ENCODE results near the gene EHD2. TPM values are rescaled to one million over a fixed set of nuclear protein-coding genes. Genes with fewer than 3 reads are reported as not detected.

EHD2 gene
- polyA plus RNA-seq, 1 donor (not counting 4 experiments of a cell fraction or from before 2014, with no cell fraction given): 23.7 TPM

- Histone ChIP-seq H3K9me1 (ENCODE audit: control insufficient read depth, extremely low read depth, insufficient read depth, low read length) (no peaks in the 10 kb centered on the region), H3K79me2 (ENCODE audit: control insufficient read depth, insufficient read depth, low read length) (no peaks in the 10 kb centered on the region), H3K4me2 (ENCODE audit: control insufficient read depth, extremely low read depth, insufficient read depth, low read depth, low read length) (no peak overlapping the region), H3K4me3 (ENCODE audit: control insufficient read depth in 2 of 3, extremely low read depth in 1 of 3, insufficient read depth in 2 of 3, low read depth in 1 of 3, low read length in 3 of 3) (no peak overlapping the region), H3K36me3 (ENCODE audit: control insufficient read depth in 2 of 2, extremely low read depth in 1 of 2, insufficient read depth in 2 of 2, low read length in 2 of 2) (peaks cover 3% of the 10 kb centered on the region in 2 experiments), H3K9me3 (ENCODE audit: control insufficient read depth, low read depth, low read length) (no peaks in the 10 kb centered on the region), H3K4me1 (ENCODE audit: control insufficient read depth, extremely low read depth, insufficient read depth, low read length) (no peaks in the 10 kb centered on the region), H2AFZ (ENCODE audit: control insufficient read depth, low read length) (no peak overlapping the region), H3K27me3 (ENCODE audit: control insufficient read depth, extremely low read depth, insufficient read depth, low read length) (no peaks in the 10 kb centered on the region), H3K27ac (ENCODE audit: control insufficient read depth, insufficient read depth, low read length) (no peak overlapping the region), H3K9ac (ENCODE audit: control insufficient read depth, extremely low read depth, insufficient read depth, low read length) (no peak overlapping the region), H4K20me1 (ENCODE audit: control insufficient read depth, extremely low read depth, insufficient read depth, low read length) (no peaks in the 10 kb centered on the region)
- TF ChIP-seq EZH2 (IDR thresholded peaks at IDR 0.05; ENCODE audit: low read length) (no peak), CTCF (optimal IDR thresholded peaks at IDR 0.05 in 1 of 3, IDR thresholded peaks at IDR 0.05 in 1 of 3, conservative IDR thresholded peaks at IDR 0.05 in 1 of 3; ENCODE audit: extremely low read depth in 1 of 3, insufficient read depth in 2 of 3, low read length in 3 of 3) (no peak)
- dilution Hi-C loops (cut with MboI; ENCODE audit: extremely low pct_ligation_motif_present, low sequenced_read_pairs): no loop called here
- no peak for DNase-seq (ENCODE audit: low read depth, low spot score)
- no peak for FAIRE-seq
Measured at GRCh38 chr19:47687906-47688305, 25.3 kb upstream of the EHD2 start.

GRCh38 chr19:47691090-47691489 is 22.1 kb upstream of the EHD2 start:
- dilution Hi-C loops (cut with MboI; ENCODE audit: extremely low pct_ligation_motif_present, low sequenced_read_pairs): no loop called here
- H3K4me2 ChIP-seq (ENCODE audit: control insufficient read depth, extremely low read depth, insufficient read depth, low read depth, low read length): no peak overlapping the region
- H3K9ac ChIP-seq (ENCODE audit: control insufficient read depth, extremely low read depth, insufficient read depth, low read length): no peak overlapping the region
- FAIRE-seq (no peak), DNase-seq (ENCODE audit: low read depth, low spot score) (no peak)
- H3K27me3 ChIP-seq (ENCODE audit: control insufficient read depth, extremely low read depth, insufficient read depth, low read length): no peaks in the 10 kb centered on the region
- H3K27ac ChIP-seq (ENCODE audit: control insufficient read depth, insufficient read depth, low read length): no peak overlapping the region
- H3K4me3 ChIP-seq (ENCODE audit: control insufficient read depth in 2 of 3, extremely low read depth in 1 of 3, insufficient read depth in 2 of 3, low read depth in 1 of 3, low read length in 3 of 3): no peak overlapping the region
- no peaks in the 10 kb centered on the region for H3K9me1 ChIP-seq (ENCODE audit: control insufficient read depth, extremely low read depth, insufficient read depth, low read length)
- no peaks in the 10 kb centered on the region for H3K79me2 ChIP-seq (ENCODE audit: control insufficient read depth, insufficient read depth, low read length)
- H3K4me1 ChIP-seq (ENCODE audit: control insufficient read depth, extremely low read depth, insufficient read depth, low read length): no peaks in the 10 kb centered on the region
- H3K36me3 ChIP-seq (ENCODE audit: control insufficient read depth in 2 of 2, extremely low read depth in 1 of 2, insufficient read depth in 2 of 2, low read length in 2 of 2): peaks cover 0 to 3% of the 10 kb centered on the region in 2 experiments
- TF ChIP-seq EZH2 (IDR thresholded peaks at IDR 0.05; ENCODE audit: low read length) (no peak), CTCF (optimal IDR thresholded peaks at IDR 0.05 in 1 of 3, IDR thresholded peaks at IDR 0.05 in 1 of 3, conservative IDR thresholded peaks at IDR 0.05 in 1 of 3; ENCODE audit: extremely low read depth in 1 of 3, insufficient read depth in 2 of 3, low read length in 3 of 3) (no peak)
- H2AFZ ChIP-seq (ENCODE audit: control insufficient read depth, low read length): no peak overlapping the region
- H4K20me1 ChIP-seq (ENCODE audit: control insufficient read depth, extremely low read depth, insufficient read depth, low read length): no peaks in the 10 kb centered on the region
- no peaks in the 10 kb centered on the region for H3K9me3 ChIP-seq (ENCODE audit: control insufficient read depth, low read depth, low read length)
